HG03196 (cell line): ENCODE measurements around the gene PLCH1.

ENCODE experiments used
- ATAC-seq: cut with Tn5 transposase; IDR thresholded peaks from one replicate; pipeline ENCODE4 v1.9.1; 2021; ENCODE audit not compliant: unreplicated experiment

PLCH1 gene

GRCh38 chr3:155611456-155611855 is 133.4 kb downstream of the PLCH1 start:
- ATAC-seq: no peak

- ATAC-seq: no peak
Measured at GRCh38 chr3:155609586-155609985, 135.3 kb downstream of the PLCH1 start.

- ATAC-seq: no peak
Measured at GRCh38 chr3:155608228-155608920, 136.5 kb downstream of the PLCH1 start.

GRCh38 chr3:155607761-155608160 is 137.1 kb downstream of the PLCH1 start:
- no peak for ATAC-seq

- ATAC-seq: no peak
Measured at GRCh38 chr3:155605571-155605970, 139.3 kb downstream of the PLCH1 start.

- no peak for ATAC-seq
Measured at GRCh38 chr3:155604967-155605366, 139.9 kb downstream of the PLCH1 start.

GRCh38 chr3:155604126-155604525 is 140.7 kb downstream of the PLCH1 start:
- no peak for ATAC-seq

- ATAC-seq: no peak
Measured at GRCh38 chr3:155603302-155603701, 141.6 kb downstream of the PLCH1 start.

- ATAC-seq: no peak
Measured at GRCh38 chr3:155602307-155602706, 142.6 kb downstream of the PLCH1 start.

GRCh38 chr3:155598671-155599070 is 146.2 kb downstream of the PLCH1 start:
- no peak for ATAC-seq

GRCh38 chr3:155596615-155597014 is 148.3 kb downstream of the PLCH1 start:
- no peak for ATAC-seq

- ATAC-seq: no peak
Measured at GRCh38 chr3:155595371-155595770, 149.5 kb downstream of the PLCH1 start.

GRCh38 chr3:155594526-155595187 is 150.2 kb downstream of the PLCH1 start:
- ATAC-seq: no peak

GRCh38 chr3:155587581-155587980 is 157.3 kb downstream of the PLCH1 start:
- ATAC-seq: no peak

GRCh38 chr3:155585384-155585783 is 159.5 kb downstream of the PLCH1 start:
- ATAC-seq: no peak

- no peak for ATAC-seq
Measured at GRCh38 chr3:155581579-155581978, 163.3 kb downstream of the PLCH1 start.

GRCh38 chr3:155572085-155572484 is 172.8 kb downstream of the PLCH1 start:
- no peak for ATAC-seq

GRCh38 chr3:155568295-155568694 is 176.6 kb downstream of the PLCH1 start:
- no peak for ATAC-seq

GRCh38 chr3:155560594-155560993 is 184.3 kb downstream of the PLCH1 start:
- no peak for ATAC-seq

GRCh38 chr3:155560135-155560534 is 184.7 kb downstream of the PLCH1 start:
- no peak for ATAC-seq

GRCh38 chr3:155556531-155556930 is 188.3 kb downstream of the PLCH1 start:
- no peak for ATAC-seq

GRCh38 chr3:155555479-155556060 is 189.3 kb downstream of the PLCH1 start:
- ATAC-seq: peak; percentile 0
